ENCODE data around the gene LPP. TPM values are rescaled to one million over a fixed set of nuclear protein-coding genes. Genes with fewer than 3 reads are reported as not detected.

LPP gene
- total and polyA plus RNA-seq, 5 donors from 2014 or later: 14.5 to 102 (median 21.7) TPM

GRCh38 chr3:188267790-188268335 lies 113.9 kb downstream of the LPP start:
- no peak for ATAC-seq (ENCODE audit: low read depth in 2 of 2)
- H3K27ac ChIP-seq (ENCODE audit: insufficient read depth, low read length, poor library complexity, severe bottlenecking): no peak overlapping the region
- H3K36me3 Mint-ChIP-seq: peaks cover 16% of the 10 kb centered on the region

GRCh38 chr3:188268336-188268735 lies 114.4 kb downstream of the LPP start:
- Mint-ChIP-seq H3K27ac (no peak overlapping the region), H3K36me3 (peaks cover 18% of the 10 kb centered on the region)
- no peak for ATAC-seq (ENCODE audit: low read depth in 2 of 2)

More at GRCh38 chr3:188267790-188268335, 113.9 kb downstream of the LPP start:
- Histone ChIP-seq H3K36me3 (ENCODE audit: control insufficient read depth, insufficient read depth, low read length) (no peaks in the 10 kb centered on the region), H3K27me3 (ENCODE audit: control insufficient read depth, insufficient read depth, low read length) (no peaks in the 10 kb centered on the region), H3K4me3 (ENCODE audit: low read depth, low read length) (no peak overlapping the region), H3K9me3 (ENCODE audit: control insufficient read depth in 2 of 2, low read length in 2 of 2) (no peaks in the 10 kb centered on the region), H3K4me1 (ENCODE audit: control insufficient read depth, insufficient read depth, low read length, poor library complexity, severe bottlenecking) (no peaks in the 10 kb centered on the region)
- no peaks in the 10 kb centered on the region for H3K9me3 Mint-ChIP-seq
- no peak overlapping the region for H3K4me3 Mint-ChIP-seq
- H3K27me3 Mint-ChIP-seq: no peaks in the 10 kb centered on the region
- H3K4me1 Mint-ChIP-seq: peaks cover 0 to 41% (median 18%) of the 10 kb centered on the region in 4 donors
- DNase-seq: no peak
- H3K27ac Mint-ChIP-seq: no peak overlapping the region

GRCh38 chr3:188269040-188269439 lies 115.1 kb downstream of the LPP start:
- Histone ChIP-seq H3K27me3 (ENCODE audit: control insufficient read depth, insufficient read depth, low read length) (no peaks in the 10 kb centered on the region), H3K4me1 (ENCODE audit: control insufficient read depth, insufficient read depth, low read length, poor library complexity, severe bottlenecking) (no peaks in the 10 kb centered on the region), H3K9me3 (ENCODE audit: control insufficient read depth in 2 of 2, low read length in 2 of 2) (no peaks in the 10 kb centered on the region), H3K4me3 (ENCODE audit: low read depth, low read length) (no peak overlapping the region), H3K36me3 (ENCODE audit: control insufficient read depth, insufficient read depth, low read length) (no peaks in the 10 kb centered on the region), H3K27ac (ENCODE audit: insufficient read depth, low read length, poor library complexity, severe bottlenecking) (no peak overlapping the region)
- Mint-ChIP-seq H3K4me1 (peaks cover 0 to 41% (median 18%) of the 10 kb centered on the region in 4 donors), H3K27ac (no peak overlapping the region), H3K36me3 (peaks cover 18% of the 10 kb centered on the region), H3K9me3 (no peaks in the 10 kb centered on the region), H3K27me3 (no peaks in the 10 kb centered on the region), H3K4me3 (no peak overlapping the region)
- no peak for DNase-seq
- ATAC-seq (ENCODE audit: low read depth in 2 of 2): no peak

More at GRCh38 chr3:188268336-188268735, 114.4 kb downstream of the LPP start:
- Histone ChIP-seq H3K27me3 (ENCODE audit: control insufficient read depth, insufficient read depth, low read length) (no peaks in the 10 kb centered on the region), H3K9me3 (ENCODE audit: control insufficient read depth in 2 of 2, low read length in 2 of 2) (no peaks in the 10 kb centered on the region), H3K27ac (ENCODE audit: insufficient read depth, low read length, poor library complexity, severe bottlenecking) (no peak overlapping the region), H3K4me3 (ENCODE audit: low read depth, low read length) (no peak overlapping the region), H3K36me3 (ENCODE audit: control insufficient read depth, insufficient read depth, low read length) (no peaks in the 10 kb centered on the region), H3K4me1 (ENCODE audit: control insufficient read depth, insufficient read depth, low read length, poor library complexity, severe bottlenecking) (no peaks in the 10 kb centered on the region)
- no peak overlapping the region for H3K4me3 Mint-ChIP-seq
- H3K4me1 Mint-ChIP-seq: peaks cover 0 to 41% (median 18%) of the 10 kb centered on the region in 4 donors
- no peak for DNase-seq
- H3K27me3 Mint-ChIP-seq: no peaks in the 10 kb centered on the region
- H3K9me3 Mint-ChIP-seq: no peaks in the 10 kb centered on the region

- Histone ChIP-seq H3K4me1 (ENCODE audit: control insufficient read depth, insufficient read depth, low read length, poor library complexity, severe bottlenecking) (no peaks in the 10 kb centered on the region), H3K4me3 (ENCODE audit: low read depth, low read length) (no peak overlapping the region), H3K9me3 (ENCODE audit: control insufficient read depth in 2 of 2, low read length in 2 of 2) (no peaks in the 10 kb centered on the region), H3K27ac (ENCODE audit: insufficient read depth, low read length, poor library complexity, severe bottlenecking) (no peak overlapping the region), H3K27me3 (ENCODE audit: control insufficient read depth, insufficient read depth, low read length) (no peaks in the 10 kb centered on the region), H3K36me3 (ENCODE audit: control insufficient read depth, insufficient read depth, low read length) (no peaks in the 10 kb centered on the region)
- no peak for ATAC-seq (ENCODE audit: low read depth in 2 of 2)
- no peaks in the 10 kb centered on the region for H3K9me3 Mint-ChIP-seq
- DNase-seq: no peak
- no peak overlapping the region for H3K27ac Mint-ChIP-seq
- no peak overlapping the region for H3K4me3 Mint-ChIP-seq
- H3K36me3 Mint-ChIP-seq: peaks cover 18% of the 10 kb centered on the region
- no peaks in the 10 kb centered on the region for H3K27me3 Mint-ChIP-seq
- H3K4me1 Mint-ChIP-seq: peaks cover 0 to 41% (median 18%) of the 10 kb centered on the region in 4 donors
Measured at GRCh38 chr3:188270423-188270972, 116.5 kb downstream of the LPP start.

GRCh38 chr3:188271226-188271914 lies 117.4 kb downstream of the LPP start:
- Mint-ChIP-seq H3K27ac (peak overlapping the region in 1 of 3 donors; percentile 29), H3K4me1 (peaks cover 0 to 41% (median 20%) of the 10 kb centered on the region in 4 donors), H3K4me3 (no peak overlapping the region), H3K27me3 (no peaks in the 10 kb centered on the region), H3K36me3 (peaks cover 20% of the 10 kb centered on the region), H3K9me3 (no peaks in the 10 kb centered on the region)
- no peaks in the 10 kb centered on the region for H3K9me3 ChIP-seq (ENCODE audit: control insufficient read depth in 2 of 2, low read length in 2 of 2)
- DNase-seq (no peak), ATAC-seq (ENCODE audit: low read depth in 2 of 2) (no peak)
- H3K36me3 ChIP-seq (ENCODE audit: control insufficient read depth, insufficient read depth, low read length): no peaks in the 10 kb centered on the region
- no peaks in the 10 kb centered on the region for H3K27me3 ChIP-seq (ENCODE audit: control insufficient read depth, insufficient read depth, low read length)
- no peak overlapping the region for H3K4me3 ChIP-seq (ENCODE audit: low read depth, low read length)
- no peaks in the 10 kb centered on the region for H3K4me1 ChIP-seq (ENCODE audit: control insufficient read depth, insufficient read depth, low read length, poor library complexity, severe bottlenecking)
- H3K27ac ChIP-seq (ENCODE audit: insufficient read depth, low read length, poor library complexity, severe bottlenecking): no peak overlapping the region

GRCh38 chr3:188272481-188273372 lies 118.8 kb downstream of the LPP start:
- no peak overlapping the region for H3K27ac Mint-ChIP-seq
- no peak overlapping the region for H3K4me3 ChIP-seq (ENCODE audit: low read depth, low read length)
- ATAC-seq (ENCODE audit: low read depth in 2 of 2) (no peak), DNase-seq (no peak)
- H3K27me3 Mint-ChIP-seq: no peaks in the 10 kb centered on the region
- H3K9me3 ChIP-seq (ENCODE audit: control insufficient read depth in 2 of 2, low read length in 2 of 2): no peaks in the 10 kb centered on the region
- no peaks in the 10 kb centered on the region for H3K27me3 ChIP-seq (ENCODE audit: control insufficient read depth, insufficient read depth, low read length)
- H3K9me3 Mint-ChIP-seq: no peaks in the 10 kb centered on the region
- no peaks in the 10 kb centered on the region for H3K4me1 ChIP-seq (ENCODE audit: control insufficient read depth, insufficient read depth, low read length, poor library complexity, severe bottlenecking)
- H3K36me3 ChIP-seq (ENCODE audit: control insufficient read depth, insufficient read depth, low read length): no peaks in the 10 kb centered on the region
- peaks cover 0 to 35% (median 16%) of the 10 kb centered on the region in 4 donors for H3K4me1 Mint-ChIP-seq
- H3K36me3 Mint-ChIP-seq: peaks cover 20% of the 10 kb centered on the region
- no peak overlapping the region for H3K4me3 Mint-ChIP-seq
- no peak overlapping the region for H3K27ac ChIP-seq (ENCODE audit: insufficient read depth, low read length, poor library complexity, severe bottlenecking)

- DNase-seq (no peak), ATAC-seq (ENCODE audit: low read depth in 2 of 2) (no peak)
- Mint-ChIP-seq H3K27me3 (no peaks in the 10 kb centered on the region), H3K4me1 (peaks cover 1 to 35% (median 14%) of the 10 kb centered on the region in 4 donors), H3K9me3 (no peaks in the 10 kb centered on the region), H3K27ac (peak overlapping the region in 1 of 3 donors; percentile 48), H3K36me3 (peaks cover 20% of the 10 kb centered on the region), H3K4me3 (no peak overlapping the region)
- no peak overlapping the region for H3K4me3 ChIP-seq (ENCODE audit: low read depth, low read length)
- no peak overlapping the region for H3K27ac ChIP-seq (ENCODE audit: insufficient read depth, low read length, poor library complexity, severe bottlenecking)
- H3K36me3 ChIP-seq (ENCODE audit: control insufficient read depth, insufficient read depth, low read length): no peaks in the 10 kb centered on the region
- no peaks in the 10 kb centered on the region for H3K9me3 ChIP-seq (ENCODE audit: control insufficient read depth in 2 of 2, low read length in 2 of 2)
- H3K4me1 ChIP-seq (ENCODE audit: control insufficient read depth, insufficient read depth, low read length, poor library complexity, severe bottlenecking): no peaks in the 10 kb centered on the region
- H3K27me3 ChIP-seq (ENCODE audit: control insufficient read depth, insufficient read depth, low read length): no peaks in the 10 kb centered on the region
Measured at GRCh38 chr3:188274249-188274915, 120.4 kb downstream of the LPP start.

All from CD4-positive, CD25-positive, alpha-beta regulatory T cell (primary cell).